Stimulated activated CD4-positive, alpha-beta T cell treated with anti-CD3 and anti-CD28 coated beads, Interleukin-1b, Interleukin-23, amount 100 ng/mL, for 48 hours (primary cell): ENCODE measurements around the gene NUDT14.
A peak's percentile ranks its signal among the peaks of the same experiment; 100 is the strongest.

Source experiments
- DNase-seq: peaks from one replicate; pipeline ENCODE4 v3.0.0-alpha.2; 2020

NUDT14 gene

DNA sequence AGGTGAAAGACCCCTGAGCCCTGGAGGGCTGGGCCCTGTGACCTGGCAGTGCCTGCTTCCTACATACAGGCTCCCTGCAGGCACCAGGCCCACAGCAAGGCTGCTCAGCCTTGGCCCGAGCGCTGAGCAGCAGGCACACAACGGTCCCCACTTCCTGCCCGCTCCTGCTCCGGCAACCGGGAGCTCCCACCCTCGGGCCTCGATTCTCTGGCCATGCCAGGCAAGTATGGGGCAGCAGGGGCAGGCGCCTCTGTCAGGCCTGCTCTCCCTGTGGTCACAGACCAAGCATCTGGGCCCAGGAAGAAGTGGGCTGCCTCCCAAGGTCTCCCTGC is 30.6 kb upstream of the NUDT14 start:
- no peak for DNase-seq

DNA sequence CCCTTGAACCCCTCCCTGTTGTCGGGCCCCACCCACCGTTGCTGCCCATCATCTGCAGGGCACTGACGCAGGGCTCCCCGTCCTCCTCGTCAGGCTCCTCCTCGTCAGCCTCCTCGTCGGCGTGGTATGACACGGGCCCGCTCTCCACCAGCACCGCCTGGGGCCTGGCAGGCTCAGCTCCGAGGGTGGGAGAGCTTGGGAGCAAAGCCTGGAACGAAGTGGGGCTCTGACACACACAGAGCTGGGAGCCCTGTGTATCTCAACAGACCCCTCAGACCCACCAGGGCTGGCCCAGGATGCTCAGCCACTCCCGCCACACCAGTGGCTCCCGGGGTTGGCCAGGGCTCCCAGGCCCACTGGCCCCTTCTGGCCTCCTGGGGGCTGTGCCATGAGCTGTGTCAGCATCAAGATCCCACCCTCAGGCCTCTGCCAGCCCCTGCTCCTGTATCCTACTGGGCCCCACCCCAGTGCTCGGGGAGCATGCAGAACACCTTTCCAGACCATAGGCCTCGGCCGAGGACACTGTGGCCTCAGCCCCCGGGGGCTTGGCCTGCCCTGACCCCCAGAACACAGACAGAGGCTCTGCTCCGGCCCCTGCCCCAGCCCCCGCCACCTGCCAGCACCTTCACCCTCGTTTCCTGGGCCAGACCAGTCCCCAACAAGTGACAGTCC is 30.1 kb upstream of the NUDT14 start:
- DNase-seq = no peak

DNA sequence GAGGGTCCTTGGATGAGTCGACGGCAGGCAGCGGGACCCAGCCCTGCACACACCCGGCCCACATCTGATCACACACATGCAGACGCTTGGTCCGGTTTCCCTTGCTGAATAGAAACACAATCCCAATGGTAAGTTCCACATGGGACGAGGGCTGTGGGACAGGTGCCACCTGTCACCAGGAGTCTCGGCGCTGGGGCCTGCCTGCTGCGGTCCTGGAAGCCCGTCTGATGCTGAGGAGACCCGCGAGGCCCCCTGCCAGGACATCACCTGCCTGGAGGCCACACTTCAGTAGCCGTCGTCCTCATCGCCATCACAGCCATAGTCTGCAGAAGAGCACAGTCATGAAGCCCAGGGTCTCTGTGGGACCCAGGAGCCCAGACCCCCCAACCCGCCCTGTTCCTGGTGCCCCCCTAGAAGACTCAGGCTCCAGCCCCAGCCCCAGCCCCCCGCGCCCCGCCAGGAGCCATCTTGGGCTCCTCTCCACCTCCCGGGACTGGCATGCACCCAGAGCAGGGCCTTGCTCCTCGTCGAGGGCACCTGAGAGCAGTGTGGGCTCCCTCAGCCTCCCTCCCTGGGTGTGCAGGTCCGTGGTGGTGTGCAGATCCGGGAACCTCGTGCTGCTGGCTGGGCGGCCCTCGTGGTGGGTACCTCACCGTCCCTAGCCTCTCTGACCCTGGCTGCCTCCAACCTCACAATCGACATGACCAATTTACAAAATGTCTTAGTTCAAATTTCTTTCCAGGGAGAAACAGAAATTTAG is 29.3 kb upstream of the NUDT14 start:
- no peak for DNase-seq

DNA sequence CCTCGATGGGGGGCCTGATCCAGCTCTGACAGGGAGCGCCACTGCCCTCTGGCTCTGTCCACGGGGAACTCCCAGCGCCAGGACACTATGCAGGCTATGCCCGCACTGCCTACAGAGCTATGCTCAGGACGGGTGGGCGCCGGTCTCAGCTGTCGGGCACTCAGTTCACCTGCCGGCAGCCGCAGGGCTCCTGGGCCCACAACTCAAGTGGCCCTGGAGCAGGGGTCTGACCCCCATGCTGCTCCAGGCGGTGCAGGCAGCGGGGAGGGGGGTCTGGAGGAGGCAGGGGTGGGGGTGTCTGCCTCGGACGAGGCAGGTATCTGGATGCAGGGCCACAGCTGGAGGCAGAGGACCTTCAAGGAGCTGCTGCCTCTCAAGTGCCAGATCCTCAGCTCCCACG is 28.5 kb upstream of the NUDT14 start:
- no peak for DNase-seq

DNA sequence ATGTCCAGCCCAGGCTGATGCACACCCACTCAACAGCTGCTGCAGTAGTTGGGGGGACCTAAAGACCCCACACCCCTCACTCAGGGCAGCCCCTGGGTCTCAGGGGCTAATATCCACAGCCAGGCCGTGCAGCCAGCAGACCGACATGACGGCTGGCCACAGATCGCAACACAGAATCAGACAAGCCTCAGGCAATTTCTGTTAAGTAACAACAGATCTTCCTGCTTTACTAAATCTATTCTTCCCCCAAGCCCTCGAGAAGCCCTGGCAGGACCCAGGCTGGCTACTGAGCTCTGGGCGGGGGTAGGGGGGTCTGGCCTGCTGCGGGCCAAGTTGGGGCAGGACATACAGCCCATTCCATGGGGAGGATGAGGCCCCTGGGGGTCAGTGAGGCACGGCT is 28.0 kb upstream of the NUDT14 start:
- DNase-seq = no peak

DNA sequence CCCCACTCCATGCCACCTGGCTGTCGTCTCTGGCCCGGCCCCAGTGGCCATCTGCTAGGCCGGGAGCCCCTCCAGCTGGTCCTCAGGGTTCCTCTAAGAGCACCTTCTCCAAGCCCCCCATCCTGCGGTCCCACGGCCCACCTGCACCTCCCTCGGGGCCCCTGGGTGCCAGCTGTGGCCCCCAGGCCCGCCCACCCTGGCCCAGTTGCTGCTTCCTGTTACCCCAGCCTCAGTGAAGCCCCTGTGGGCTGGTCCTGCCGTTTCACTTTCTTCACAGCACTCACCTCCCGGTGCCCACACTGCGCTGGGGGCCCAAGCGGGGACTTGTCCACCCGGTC is 27.6 kb upstream of the NUDT14 start:
- no peak for DNase-seq

DNA sequence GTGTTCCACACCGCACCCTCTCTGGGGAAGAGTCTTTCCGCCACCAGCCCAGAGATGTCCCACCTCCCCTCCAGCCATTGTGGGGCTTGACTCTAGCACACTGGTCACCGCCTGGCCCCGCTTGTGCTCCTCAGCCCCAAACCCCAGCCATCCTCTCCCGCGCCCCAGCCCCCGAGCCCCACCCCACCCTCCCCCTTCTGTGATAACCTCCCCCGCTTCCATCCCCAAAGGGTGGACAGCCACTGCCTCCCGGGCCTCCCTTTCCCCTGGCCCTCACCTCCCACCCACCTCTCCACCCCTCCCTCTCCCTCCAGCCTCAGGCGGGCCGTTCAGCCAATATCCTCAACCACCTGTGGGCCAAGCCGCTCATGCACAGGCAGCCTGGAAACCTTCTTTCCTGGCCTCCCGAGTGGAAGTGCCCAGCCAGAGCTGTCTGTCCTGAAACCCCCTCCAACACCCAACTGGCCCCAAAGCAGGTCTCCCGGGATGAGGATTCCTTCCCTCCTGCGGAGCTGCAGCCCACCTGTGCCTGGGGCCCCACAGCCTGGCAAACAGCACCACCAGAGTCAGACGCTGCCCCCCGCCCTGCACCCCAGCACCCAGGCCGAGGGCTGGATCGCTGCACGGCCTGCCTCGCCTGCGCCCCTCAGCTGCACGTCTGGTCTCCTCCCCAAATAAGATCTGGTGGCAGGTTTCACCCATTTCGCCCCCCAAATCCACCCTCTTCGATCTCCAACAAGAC is 27.1 kb upstream of the NUDT14 start:
- DNase-seq = no peak

DNA sequence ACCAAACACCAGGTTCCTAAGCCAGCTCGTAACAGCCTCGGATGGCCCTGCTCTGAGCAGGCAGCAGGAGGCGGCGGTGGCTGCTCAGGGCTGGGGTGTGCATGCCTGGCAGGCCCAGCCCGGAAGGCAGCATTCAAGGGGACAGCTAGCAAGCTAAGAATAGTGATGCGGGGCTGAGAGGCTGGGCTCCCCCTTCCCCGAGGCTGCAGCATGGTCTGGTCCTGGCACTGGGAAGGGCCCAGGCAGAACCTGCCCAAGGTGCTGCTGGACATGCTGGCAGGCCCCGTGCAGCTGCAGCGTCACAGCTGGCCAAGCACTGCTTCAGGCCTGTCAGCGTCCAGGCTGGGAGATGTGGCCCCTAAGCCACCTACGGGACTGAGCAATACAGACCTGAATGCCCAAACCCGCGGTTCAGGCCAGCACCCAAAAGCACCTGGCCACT is 26.4 kb upstream of the NUDT14 start:
- DNase-seq = no peak

DNA sequence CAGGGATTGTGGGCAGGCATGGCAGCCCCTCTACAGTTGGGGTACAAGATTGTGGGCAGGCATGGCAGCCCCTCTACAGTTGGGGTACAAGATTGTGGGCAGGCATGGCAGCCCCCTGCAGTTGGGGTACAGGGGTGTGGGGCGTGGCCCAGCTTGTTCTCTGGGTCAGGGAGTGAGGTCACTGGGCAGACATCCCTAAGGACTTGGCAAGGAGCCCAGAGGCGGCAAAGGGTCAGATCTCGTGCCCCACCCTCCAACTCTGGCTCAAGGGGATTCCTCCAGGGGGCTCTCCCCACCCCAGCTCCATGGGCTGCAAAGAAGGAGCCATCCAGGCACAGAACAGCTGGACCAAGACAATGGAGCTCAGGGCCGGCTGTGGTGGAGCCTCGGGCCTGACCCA is 25.8 kb upstream of the NUDT14 start:
- DNase-seq = no peak

DNA sequence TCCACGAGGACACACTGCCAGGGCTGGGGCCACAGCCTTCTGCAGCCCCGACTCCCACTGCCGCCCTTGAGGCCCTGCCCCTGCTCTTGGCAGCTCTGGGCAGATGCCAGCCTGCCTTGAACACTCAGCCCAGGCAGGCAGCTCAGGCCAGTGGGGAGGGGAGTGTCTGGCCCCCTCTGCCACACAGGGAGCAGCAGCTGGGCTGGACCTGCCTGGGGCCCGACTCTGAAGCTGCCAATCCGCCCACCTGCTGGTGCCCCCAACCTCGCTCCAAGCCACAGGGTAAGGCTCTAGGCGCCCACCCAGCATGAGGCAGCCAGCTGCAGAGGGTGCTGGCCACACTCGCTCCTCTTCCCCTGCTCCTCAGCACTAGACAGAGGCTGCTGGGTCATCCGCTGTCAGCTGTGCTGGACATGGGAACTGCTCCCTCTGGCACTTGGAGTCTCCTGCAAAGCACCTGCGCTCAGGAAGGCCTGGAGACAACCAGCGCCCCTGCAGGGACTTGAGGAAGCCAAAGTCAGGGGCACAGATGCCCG is 24.6 kb upstream of the NUDT14 start:
- no peak for DNase-seq

DNA sequence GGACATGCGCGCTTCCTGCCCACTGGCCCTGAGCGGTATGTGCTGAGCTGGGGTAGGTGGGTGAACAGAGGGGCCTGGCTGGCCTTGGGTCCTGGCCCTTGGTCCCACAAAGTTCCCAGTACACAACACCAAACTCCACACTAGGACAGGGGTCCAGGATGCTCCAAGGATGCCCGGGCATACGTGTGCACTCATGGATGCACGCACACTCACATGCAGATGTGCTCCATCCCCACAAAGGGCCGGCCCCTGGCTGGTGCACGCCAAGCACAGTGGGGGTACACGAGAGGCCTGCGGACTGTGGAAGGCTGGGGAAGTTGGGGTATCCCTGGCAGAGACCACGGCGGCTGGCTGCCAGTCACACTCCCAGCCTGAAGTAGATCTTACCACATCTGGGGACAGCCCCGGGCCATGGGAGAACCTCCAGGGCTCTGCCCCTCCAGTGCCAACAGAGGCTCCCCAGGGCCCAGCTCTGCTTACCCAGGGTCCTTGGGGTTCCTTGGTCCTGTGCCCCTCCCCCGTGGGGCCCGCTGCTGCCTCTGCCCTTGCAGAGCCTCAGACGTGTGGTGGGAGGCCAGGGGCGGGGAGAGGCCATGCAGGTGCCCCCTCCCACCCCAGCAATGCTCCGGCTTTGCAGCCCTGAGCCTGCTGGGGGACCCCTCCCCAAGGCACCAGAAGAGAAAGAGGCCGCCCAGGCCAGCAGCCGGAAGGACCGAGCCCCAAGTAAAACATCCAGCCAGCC is 24.0 kb upstream of the NUDT14 start:
- no peak for DNase-seq

DNA sequence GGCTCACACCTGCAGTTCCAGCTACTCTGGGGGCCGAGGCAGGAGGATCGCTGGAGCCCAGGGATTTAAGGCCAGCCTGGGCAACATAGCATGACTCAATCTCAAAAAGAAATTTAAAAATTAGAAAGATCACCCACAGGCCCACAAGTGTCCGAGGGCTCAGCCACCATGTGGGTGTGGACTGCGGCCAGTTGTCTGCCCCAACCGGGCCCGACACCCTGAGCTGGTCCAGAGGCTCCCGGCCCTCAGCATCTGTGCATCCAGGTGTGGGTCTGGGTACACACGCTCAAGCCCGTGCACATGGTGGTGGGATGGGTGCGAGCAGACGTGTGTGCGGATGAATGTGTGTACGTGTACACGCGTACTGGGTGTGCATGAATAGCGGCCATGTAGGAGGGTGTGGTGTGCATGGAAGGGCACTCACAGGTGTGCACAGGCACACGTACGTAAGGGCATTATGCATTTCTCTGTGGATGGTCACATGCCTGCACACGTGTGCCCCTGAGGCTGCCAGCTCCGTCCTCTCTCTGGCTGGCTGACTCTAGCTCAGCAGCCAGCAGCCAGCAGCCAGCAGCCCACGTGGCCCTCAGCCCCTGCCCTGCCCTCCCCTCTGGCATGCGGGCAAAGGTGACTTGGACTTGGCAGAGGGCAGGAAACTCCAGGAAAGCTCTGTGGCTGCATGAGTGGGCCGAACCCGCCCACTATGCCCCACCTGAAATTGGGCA is 23.3 kb upstream of the NUDT14 start:
- DNase-seq = no peak

DNA sequence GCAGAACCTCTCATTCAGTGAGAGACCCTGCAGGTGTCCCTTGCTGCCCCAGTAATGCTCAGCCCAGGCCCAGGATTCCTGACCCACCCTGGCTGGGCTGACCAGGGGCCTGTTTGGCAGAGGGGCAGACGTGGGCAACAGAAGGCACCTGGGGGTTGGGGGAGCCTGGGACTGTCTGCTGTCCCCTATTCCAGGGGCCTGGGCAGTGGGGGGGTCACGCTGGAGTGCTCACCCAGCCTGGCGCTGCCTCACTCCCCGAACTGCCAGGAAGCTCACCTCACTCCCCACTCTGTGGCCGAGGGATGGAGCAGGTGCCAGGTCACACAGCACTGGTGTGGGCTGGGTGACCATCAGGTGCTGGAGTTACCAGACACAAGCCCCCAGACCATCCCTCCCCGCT is 22.6 kb upstream of the NUDT14 start:
- DNase-seq = no peak

DNA sequence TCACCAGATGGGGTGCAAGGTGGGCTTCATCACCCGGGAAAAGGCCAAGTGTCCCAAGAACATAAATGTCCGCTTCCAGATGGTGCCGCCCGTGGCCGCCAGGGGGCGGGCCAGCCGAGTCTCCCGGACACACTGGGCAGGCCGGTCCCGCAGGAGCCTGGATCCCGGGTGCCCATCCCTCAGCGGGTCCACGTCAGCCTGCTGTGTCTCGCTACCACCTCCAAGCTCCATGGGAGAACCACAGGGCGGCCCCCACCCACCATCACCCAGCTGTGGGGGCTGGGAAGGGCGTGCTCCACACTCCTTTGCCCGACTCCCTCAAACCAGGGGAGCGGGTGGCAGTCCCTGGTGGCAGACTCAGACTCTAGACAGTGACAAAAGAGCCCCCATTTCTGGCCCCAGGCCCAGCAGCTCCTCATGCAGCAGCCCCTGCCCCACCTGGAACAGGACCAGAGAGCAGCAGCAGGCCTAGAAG is 22.0 kb upstream of the NUDT14 start:
- peak; percentile 42 for DNase-seq

DNA sequence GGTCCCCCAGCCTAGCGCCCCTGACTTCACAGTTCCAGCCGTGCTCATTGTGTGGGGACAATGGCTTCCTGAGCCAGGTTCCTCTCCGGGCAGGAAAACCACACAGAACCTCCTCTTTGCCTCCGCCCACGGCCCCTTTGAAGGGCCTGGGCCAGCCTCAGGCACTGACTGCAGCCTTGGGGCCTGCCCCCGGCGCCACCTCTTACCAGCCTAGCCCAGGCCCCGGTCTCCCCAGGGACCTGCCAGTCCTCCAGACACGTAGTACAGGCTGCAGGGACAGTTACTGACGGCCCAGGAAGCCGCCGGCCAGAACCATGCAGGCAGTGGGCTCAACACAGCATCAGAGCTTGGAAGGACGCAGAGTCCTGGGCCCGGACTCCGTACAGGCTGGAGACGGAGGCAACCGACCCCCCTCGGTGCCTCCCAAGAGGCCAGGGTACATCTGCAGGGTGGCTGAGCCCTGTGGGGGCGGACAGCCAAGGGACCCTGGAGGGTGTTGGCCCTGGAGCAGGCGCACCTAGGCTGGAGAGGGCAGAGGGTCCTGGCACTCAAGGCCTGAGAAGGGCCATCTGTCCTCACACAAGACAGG is 20.9 kb upstream of the NUDT14 start:
- no peak for DNase-seq

DNA sequence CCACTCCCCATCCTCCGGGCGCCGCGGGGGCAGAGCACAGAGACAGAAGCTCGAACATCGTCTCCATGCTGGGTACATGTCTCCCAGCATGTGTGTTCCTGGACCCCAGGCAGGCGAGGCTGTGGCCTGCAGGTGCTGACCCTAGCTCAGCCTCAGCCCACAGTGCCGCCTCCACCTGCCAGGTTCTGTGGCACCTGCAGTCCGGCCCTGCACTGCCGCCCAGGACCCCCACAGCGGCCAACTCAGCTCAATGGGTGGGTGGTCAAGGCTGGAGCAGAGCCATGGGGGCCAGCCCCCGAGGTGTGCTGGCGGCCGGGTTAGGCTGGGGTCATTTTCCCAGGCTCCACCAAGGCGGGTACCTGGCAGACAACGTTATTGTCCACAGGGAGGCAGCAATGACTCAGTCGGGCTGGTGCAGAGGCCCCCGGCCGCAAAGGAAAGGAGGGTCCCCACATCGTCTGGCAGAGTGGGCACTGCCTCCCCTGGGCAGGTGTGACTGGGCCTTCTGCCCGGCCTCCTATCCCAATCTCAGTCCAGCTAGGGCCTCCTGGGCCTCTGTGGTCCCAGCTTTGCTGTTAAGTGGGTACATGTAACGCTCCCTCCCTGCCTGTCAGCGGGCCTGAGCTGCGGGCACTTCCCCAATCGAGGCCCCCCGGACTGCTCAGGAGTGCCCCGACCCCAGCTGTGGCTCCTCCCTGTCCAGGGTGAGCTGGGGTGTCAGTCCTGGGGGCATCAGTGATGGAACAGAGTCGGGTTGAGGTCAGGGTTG is 20.2 kb upstream of the NUDT14 start:
- DNase-seq = no peak

DNA sequence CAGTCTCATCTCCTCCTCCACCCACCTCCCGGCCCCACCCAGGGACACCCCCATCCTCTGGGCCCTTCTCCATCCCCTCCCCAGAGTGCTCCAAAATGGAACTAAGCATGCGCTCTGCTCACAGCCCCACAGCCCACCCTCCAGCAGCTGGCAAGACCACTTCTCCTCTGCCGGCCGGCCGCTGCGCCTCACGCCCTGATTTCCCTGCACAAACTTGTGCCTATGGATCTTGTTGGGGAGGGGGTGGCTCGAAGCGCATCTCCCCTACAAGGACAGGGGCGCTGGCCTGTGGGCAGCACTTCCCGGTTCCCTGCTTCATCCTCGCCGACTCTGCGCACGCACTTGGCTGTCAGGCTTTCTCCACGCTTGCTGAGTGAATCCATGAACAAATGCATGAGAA is 19.5 kb upstream of the NUDT14 start:
- DNase-seq = no peak

DNA sequence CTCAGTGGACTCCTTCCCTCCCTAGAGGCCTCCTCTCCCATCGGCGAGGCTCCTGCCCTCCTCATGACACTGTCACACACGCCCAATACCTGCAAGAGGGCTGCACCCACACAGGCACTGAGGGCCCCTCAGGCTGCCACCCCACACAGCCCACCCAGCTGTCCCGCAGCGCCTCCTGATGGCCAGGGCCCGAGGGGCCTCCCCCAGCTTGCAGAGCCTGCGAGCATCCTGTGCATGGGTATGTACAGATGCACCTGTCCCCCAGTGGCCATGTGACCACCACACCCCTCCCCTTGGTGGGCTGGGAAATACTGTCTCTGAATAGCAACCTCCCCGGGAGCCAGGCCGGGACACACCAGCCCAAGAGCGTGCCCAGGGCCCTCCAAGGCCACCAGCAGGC is 19.0 kb upstream of the NUDT14 start:
- DNase-seq = no peak

DNA sequence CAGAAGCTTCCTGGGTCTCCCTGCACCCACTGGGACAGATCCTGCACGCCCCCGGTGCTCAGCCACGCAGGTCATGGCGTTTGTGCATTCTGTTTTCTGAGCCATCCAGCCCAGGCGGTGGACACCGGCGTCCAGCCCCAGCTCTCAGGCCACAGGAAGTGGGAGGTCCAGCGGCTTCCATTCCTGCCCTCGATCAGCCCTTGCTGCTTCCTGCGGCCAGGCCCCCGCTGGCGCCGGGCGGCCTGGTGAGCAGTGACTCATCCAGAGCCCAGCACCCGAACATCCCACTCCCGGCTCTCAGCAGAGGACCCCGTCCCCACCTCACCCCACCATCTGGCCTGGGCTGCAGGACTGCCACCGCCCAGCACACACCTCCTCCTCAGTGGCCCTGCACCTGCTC is 18.0 kb upstream of the NUDT14 start:
- no peak for DNase-seq

DNA sequence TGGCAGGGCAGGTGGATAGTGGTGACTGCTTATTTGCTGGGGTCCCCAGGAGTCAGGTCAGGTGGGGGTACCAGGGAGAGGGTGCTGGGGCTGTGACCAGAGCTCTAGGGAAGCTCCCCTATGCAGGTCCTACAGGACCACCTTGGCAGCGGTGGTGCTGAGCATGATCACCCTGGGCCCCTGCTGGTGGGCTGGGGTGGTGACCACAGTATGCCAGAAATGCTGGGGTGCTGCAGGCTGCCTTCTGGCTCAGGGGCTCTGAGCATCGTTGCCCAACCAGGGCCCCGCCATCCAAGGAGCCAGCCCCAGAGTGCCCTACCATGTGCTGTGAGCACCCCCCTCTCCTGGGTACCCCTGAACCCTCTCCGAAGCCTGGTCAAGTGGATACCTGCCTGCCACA is 17.5 kb upstream of the NUDT14 start:
- no peak for DNase-seq

DNA sequence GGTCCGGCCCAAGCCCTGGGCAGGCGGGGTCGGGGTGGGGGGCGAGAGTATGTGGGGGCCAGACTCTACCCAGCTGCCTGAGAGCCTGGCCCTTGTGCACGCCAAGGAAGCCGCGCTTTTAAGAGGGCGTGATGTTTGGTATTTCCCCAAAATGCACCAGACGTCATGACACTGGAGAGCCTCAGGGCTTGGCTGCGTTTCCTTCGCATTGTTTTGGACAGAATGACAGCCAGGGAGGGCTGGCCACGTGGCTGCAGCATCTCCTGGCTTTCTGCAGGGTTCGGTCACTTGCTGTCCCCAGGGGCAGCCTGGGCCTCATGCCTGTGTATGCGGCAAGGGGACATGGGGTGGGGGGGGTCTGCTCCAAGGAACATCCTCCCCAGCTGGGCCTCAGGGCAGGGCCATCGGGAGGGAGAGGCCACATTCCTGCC is 16.1 kb upstream of the NUDT14 start:
- DNase-seq = no peak
